Measurements from ENCODE around the gene ZNF536.

DNA sequence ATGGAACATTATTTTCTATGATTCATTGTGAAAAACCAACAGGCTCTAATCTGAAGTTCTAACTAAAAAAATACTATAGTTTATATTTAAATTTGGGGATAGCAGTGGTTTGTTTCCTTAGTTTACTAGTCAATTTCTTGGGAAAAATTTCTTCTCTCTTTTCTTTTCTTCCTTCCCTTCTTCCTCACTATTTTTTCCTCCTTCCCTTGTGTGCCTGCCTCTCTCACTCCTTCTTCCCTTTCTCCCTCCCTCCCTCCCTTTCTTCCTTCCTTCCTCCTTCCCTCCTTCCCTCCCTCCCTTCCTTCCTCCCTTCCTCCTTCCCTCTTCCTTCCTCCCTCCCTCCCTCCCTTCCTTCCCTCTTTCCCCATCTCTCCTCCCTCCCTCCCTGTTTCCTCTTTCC, 226.5 kb downstream of the ZNF536 start:
- TF ChIP-seq POLR2A (IDR thresholded peaks at IDR 0.05; ENCODE audit: low read depth, low read length) (no peak), RCOR1 (IDR thresholded peaks at IDR 0.05; ENCODE audit: insufficient replicate concordance, low read length) (no peak), RFX5 (IDR thresholded peaks at IDR 0.05; ENCODE audit: low read depth, low read length) (no peak), CHD1 (IDR thresholded peaks at IDR 0.05; ENCODE audit: low read depth, low read length) (no peak), NFE2L2 (IDR thresholded peaks at IDR 0.05; ENCODE audit: low read depth, low read length) (no peak), MXI1 (IDR thresholded peaks at IDR 0.05; ENCODE audit: borderline replicate concordance, low read depth, low read length) (no peak), FOS (IDR thresholded peaks at IDR 0.05; ENCODE audit: low read depth, low read length) (no peak), SMC3 (IDR thresholded peaks at IDR 0.05; ENCODE audit: low read depth, low read length) (no peak), MAZ (IDR thresholded peaks at IDR 0.05; ENCODE audit: borderline replicate concordance, low read depth, low read length) (no peak)
- TF ChIP-seq, protein P1, sequence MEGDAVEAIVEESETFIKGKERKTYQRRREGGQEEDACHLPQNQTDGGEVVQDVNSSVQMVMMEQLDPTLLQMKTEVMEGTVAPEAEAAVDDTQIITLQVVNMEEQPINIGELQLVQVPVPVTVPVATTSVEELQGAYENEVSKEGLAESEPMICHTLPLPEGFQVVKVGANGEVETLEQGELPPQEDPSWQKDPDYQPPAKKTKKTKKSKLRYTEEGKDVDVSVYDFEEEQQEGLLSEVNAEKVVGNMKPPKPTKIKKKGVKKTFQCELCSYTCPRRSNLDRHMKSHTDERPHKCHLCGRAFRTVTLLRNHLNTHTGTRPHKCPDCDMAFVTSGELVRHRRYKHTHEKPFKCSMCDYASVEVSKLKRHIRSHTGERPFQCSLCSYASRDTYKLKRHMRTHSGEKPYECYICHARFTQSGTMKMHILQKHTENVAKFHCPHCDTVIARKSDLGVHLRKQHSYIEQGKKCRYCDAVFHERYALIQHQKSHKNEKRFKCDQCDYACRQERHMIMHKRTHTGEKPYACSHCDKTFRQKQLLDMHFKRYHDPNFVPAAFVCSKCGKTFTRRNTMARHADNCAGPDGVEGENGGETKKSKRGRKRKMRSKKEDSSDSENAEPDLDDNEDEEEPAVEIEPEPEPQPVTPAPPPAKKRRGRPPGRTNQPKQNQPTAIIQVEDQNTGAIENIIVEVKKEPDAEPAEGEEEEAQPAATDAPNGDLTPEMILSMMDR (conservative IDR thresholded peaks at IDR 0.05; ENCODE audit: low read depth, low read length), result no peak
- TF ChIP-seq, protein P2, sequence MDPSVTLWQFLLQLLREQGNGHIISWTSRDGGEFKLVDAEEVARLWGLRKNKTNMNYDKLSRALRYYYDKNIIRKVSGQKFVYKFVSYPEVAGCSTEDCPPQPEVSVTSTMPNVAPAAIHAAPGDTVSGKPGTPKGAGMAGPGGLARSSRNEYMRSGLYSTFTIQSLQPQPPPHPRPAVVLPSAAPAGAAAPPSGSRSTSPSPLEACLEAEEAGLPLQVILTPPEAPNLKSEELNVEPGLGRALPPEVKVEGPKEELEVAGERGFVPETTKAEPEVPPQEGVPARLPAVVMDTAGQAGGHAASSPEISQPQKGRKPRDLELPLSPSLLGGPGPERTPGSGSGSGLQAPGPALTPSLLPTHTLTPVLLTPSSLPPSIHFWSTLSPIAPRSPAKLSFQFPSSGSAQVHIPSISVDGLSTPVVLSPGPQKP (IDR thresholded peaks at IDR 0.05; ENCODE audit: borderline replicate concordance, low read depth, low read length), result no peak

Measured in IMR-90 (cell line).